ENCODE data around the gene CFAP65.

The CFAP65 gene

GRCh38 chr2:219078951-219079350, 37.6 kb upstream of the CFAP65 start:
- no peak overlapping the region for H3K4me3 ChIP-seq (ENCODE audit: low read depth, low read length)
- TF ChIP-seq CTCF (IDR thresholded peaks at IDR 0.05; ENCODE audit: insufficient read depth, low read depth, low read length, missing control alignments), result no peak
- no peak for DNase-seq (ENCODE audit: low read depth)

- no peak for TF ChIP-seq CTCF (IDR thresholded peaks at IDR 0.05; ENCODE audit: insufficient read depth, low read depth, low read length, missing control alignments)
- no peak overlapping the region for H3K4me3 ChIP-seq (ENCODE audit: low read depth, low read length)
Measured at GRCh38 chr2:219078126-219078525, 36.8 kb upstream of the CFAP65 start.

GRCh38 chr2:219076253-219076652, 34.9 kb upstream of the CFAP65 start:
- no peak overlapping the region for H3K4me3 ChIP-seq (ENCODE audit: low read depth, low read length)
- no peak for DNase-seq (ENCODE audit: low read depth)
- no peak for TF ChIP-seq CTCF (IDR thresholded peaks at IDR 0.05; ENCODE audit: insufficient read depth, low read depth, low read length, missing control alignments)

More at GRCh38 chr2:219078126-219078525, 36.8 kb upstream of the CFAP65 start:
- no peak for DNase-seq (ENCODE audit: low read depth)

GRCh38 chr2:219073413-219074129, 32.3 kb upstream of the CFAP65 start:
- DNase-seq (ENCODE audit: low read depth), result peak; percentile 68
- peak; percentile 60 for TF ChIP-seq CTCF (IDR thresholded peaks at IDR 0.05; ENCODE audit: insufficient read depth, low read depth, low read length, missing control alignments)
- H3K4me3 ChIP-seq (ENCODE audit: low read depth, low read length), result no peak overlapping the region

GRCh38 chr2:219072741-219073250, 31.5 kb upstream of the CFAP65 start:
- TF ChIP-seq CTCF (IDR thresholded peaks at IDR 0.05; ENCODE audit: insufficient read depth, low read depth, low read length, missing control alignments), result no peak
- DNase-seq (ENCODE audit: low read depth), result no peak
- no peak overlapping the region for H3K4me3 ChIP-seq (ENCODE audit: low read depth, low read length)

GRCh38 chr2:219071131-219071816, 30.0 kb upstream of the CFAP65 start:
- TF ChIP-seq CTCF (IDR thresholded peaks at IDR 0.05; ENCODE audit: insufficient read depth, low read depth, low read length, missing control alignments), result no peak
- DNase-seq (ENCODE audit: low read depth), result no peak
- H3K4me3 ChIP-seq (ENCODE audit: low read depth, low read length), result no peak overlapping the region

Data from GM12865 (cell line).